Endothelial cell of umbilical vein (primary cell): ENCODE results near the gene EYS.

Experiments
- CTCF ChIP-seq, 2 donors: IDR thresholded peaks; 1 replicate in 1 of 2; 2 replicates in 1 of 2; pipeline ENCODE4 v1.5.1; 2011; ENCODE audit warnings: low read length in 2 of 2, mild to moderate bottlenecking in 2 of 2, moderate library complexity in 2 of 2, control low read depth in 1 of 2, inconsistent platforms in 1 of 2, low read depth in 1 of 2; ENCODE audit not compliant: insufficient read depth in 1 of 2; ENCODE audit errors: extremely low read depth in 1 of 2
- EZH2 ChIP-seq: IDR thresholded peaks from 2 replicates; pipeline ENCODE4 v1.6.1; 2012; ENCODE audit warnings: borderline replicate concordance, low read depth, mild to moderate bottlenecking, moderate library complexity, low read length, inconsistent platforms; ENCODE audit not compliant: severe bottlenecking
- GATA2 ChIP-seq: IDR thresholded peaks from 2 replicates; pipeline ENCODE4 v1.7.0; 2011; ENCODE audit warnings: low read depth, mild to moderate bottlenecking, moderate library complexity, mixed read lengths, low read length; ENCODE audit not compliant: insufficient read length, insufficient read depth
- JUN ChIP-seq: IDR thresholded peaks from 2 replicates; pipeline ENCODE4 v1.6.1; 2011; ENCODE audit warnings: borderline replicate concordance, low read depth; ENCODE audit not compliant: insufficient read length, insufficient read depth
- MAX ChIP-seq: IDR thresholded peaks from 2 replicates; pipeline ENCODE4 v1.6.1; 2011; ENCODE audit not compliant: insufficient read depth, insufficient read length
- MYC ChIP-seq: IDR thresholded peaks from one replicate; pipeline ENCODE4 v1.6.1; 2011; ENCODE audit warnings: mild to moderate bottlenecking, low read depth, low read length
- POLR2A ChIP-seq: IDR thresholded peaks from 2 replicates; pipeline ENCODE4 v1.6.1; 2012; ENCODE audit warnings: low read depth, mild to moderate bottlenecking, control low read depth, low read length
- POLR2AphosphoS5 ChIP-seq: IDR thresholded peaks from 2 replicates; pipeline ENCODE4 v1.6.1; 2012; ENCODE audit warnings: low read depth, mild to moderate bottlenecking, control low read depth, low read length, moderate library complexity; ENCODE audit not compliant: insufficient read depth

GRCh38 chr6:64155063-64155462, 1552.0 kb downstream of the EYS start:
- TF ChIP-seq POLR2AphosphoS5, result no peak
- no peak for TF ChIP-seq JUN
- no peak for TF ChIP-seq CTCF (IDR thresholded peaks at IDR 0.05; ENCODE audit: extremely low read depth in 1 of 2, insufficient read depth in 1 of 2, low read depth in 1 of 2, low read length in 2 of 2)
- TF ChIP-seq EZH2, result no peak
- TF ChIP-seq POLR2A, result no peak
- no peak for TF ChIP-seq MYC
- no peak for TF ChIP-seq MAX
- TF ChIP-seq GATA2, result no peak
